HepG2 (cell line): Measurements from ENCODE around the gene BPIFB2. TPM values are rescaled to one million over a fixed set of nuclear protein-coding genes. Genes with fewer than 3 reads are reported as not detected.

Experiments used
- ATAC-seq: fragments of 200-7000 bp; cut with Tn5 transposase; 3 replicates; pipeline ENCODE4 v1.9.1; 2020; ENCODE audit warnings: mild to moderate bottlenecking, moderate library complexity
- BruUV-seq: library from RNA; stranded (reverse); fragments of 400-500 nt; replicated peaks from 2 replicates; lab custom pipeline; 2021; lab: Mats Ljungman, UMichigan
- CTCF ChIA-PET: fragments of 300-600 bp; formaldehyde crosslinking; extraction: SDS; loops from one replicate; lab custom pipeline; 2021; ENCODE audit warnings: low total read pairs, inconsistent platforms, low intra/inter-chr PET ratio; lab: Yijun Ruan, JAX
- POLR2A ChIA-PET: fragments of 350-600 bp; sonication (Branson Sonifier 250); formaldehyde crosslinking; loops from one replicate; lab custom pipeline; 2020; ENCODE audit warnings: antibody characterized with exemption, inconsistent platforms; lab: Yijun Ruan, JAX
- DNase-seq: peaks from one replicate; pipeline ENCODE4 v3.0.0-alpha.2; 2015; ENCODE audit warnings: low spot score
- FAIRE-seq: peaks from 3 replicates; lab custom pipeline; 2011; peaks lifted over from hg19 to GRCh38; lab: Jason Lieb, UNC
- H2AFZ ChIP-seq: one replicate; pipeline ENCODE4 v1.6.1; 2011; ENCODE audit warnings: low read length, inconsistent platforms
- H3K27ac ChIP-seq: fragments of 300-600 bp; 3 replicates; pipeline ENCODE4 v1.8.0; 2011; ENCODE audit warnings: mixed run types, mild to moderate bottlenecking, mixed read lengths, low read length, inconsistent platforms; ENCODE audit not compliant: insufficient read depth; ENCODE audit errors: extremely low read length
- H3K27me3 ChIP-seq, 2 experiments: fragments of 200-600 bp in 1 of 2; 2 replicates in 1 of 2; 3 replicates in 1 of 2; pipeline versions ENCODE4 v1.6.0 to v1.8.0; 2011; ENCODE audit warnings: low read length in 2 of 2, mild to moderate bottlenecking in 2 of 2, moderate library complexity in 2 of 2, inconsistent platforms in 1 of 2; ENCODE audit not compliant: insufficient read depth in 2 of 2, control insufficient read depth in 1 of 2
- H3K36me3 ChIP-seq, 2 experiments: fragments of 200-600 bp in 1 of 2; replicated peaks in 1 of 2; 2 replicates in 1 of 2; 3 replicates in 1 of 2; pipeline versions ENCODE4 v1.5.1 to v1.8.0; 2011; ENCODE audit warnings: low read length in 2 of 2, inconsistent platforms in 1 of 2; ENCODE audit not compliant: insufficient read depth in 2 of 2, control insufficient read depth in 1 of 2
- H3K4me1 ChIP-seq: 2 replicates; pipeline ENCODE4 v1.5.1; 2012; ENCODE audit warnings: low read length, inconsistent platforms; ENCODE audit not compliant: insufficient read depth
- H3K4me2 ChIP-seq: 2 replicates; pipeline ENCODE4 v1.6.0; 2011; ENCODE audit warnings: low read depth, low read length, inconsistent platforms
- H3K4me3 ChIP-seq, 3 experiments: fragments of 200-600 bp in 1 of 3; sonication (generic), shearing (Covaris generic) in 1 of 3; replicated peaks in 1 of 3; 2 replicates each; pipeline ENCODE4 v1.5.1; 2011 to 2016; ENCODE audit warnings: low read length in 3 of 3, inconsistent platforms in 2 of 3, low read depth in 2 of 3, mild to moderate bottlenecking in 2 of 3, control low read depth in 1 of 3, mixed read lengths in 1 of 3; ENCODE audit not compliant: insufficient read depth in 1 of 3
- H3K79me2 ChIP-seq: one replicate; pipeline ENCODE4 v1.6.1; 2011; ENCODE audit warnings: low read length, inconsistent platforms; ENCODE audit not compliant: insufficient read depth
- H3K9ac ChIP-seq: 2 replicates; pipeline ENCODE4 v1.6.0; 2011; ENCODE audit warnings: mild to moderate bottlenecking, low read depth, low read length, inconsistent platforms; ENCODE audit not compliant: insufficient read depth
- H3K9me3 ChIP-seq: 2 replicates; pipeline ENCODE4 v1.5.1; 2012; ENCODE audit warnings: mild to moderate bottlenecking, low read length
- H4K20me1 ChIP-seq: 2 replicates; pipeline ENCODE4 v1.6.0; 2011; ENCODE audit warnings: inconsistent platforms, mild to moderate bottlenecking, low read length, moderate library complexity; ENCODE audit not compliant: insufficient read depth
- GATA4 ChIP-seq: sonication (generic); IDR thresholded peaks from 2 replicates; pipeline ENCODE4 v1.6.1; 2016; ENCODE audit warnings: antibody characterized with exemption, low read depth, borderline replicate concordance
- HOXA9 ChIP-seq: sonication (generic); formaldehyde crosslinking; IDR thresholded peaks from 2 replicates; pipeline ENCODE4 v1.8.1; 2022; ENCODE audit warnings: missing genetic modification reagents, mild to moderate bottlenecking, moderate library complexity, borderline replicate concordance
- NFRKB ChIP-seq: fragments of 450-650 bp; IDR thresholded peaks from 2 replicates; pipeline ENCODE4 v1.6.1; 2017
- POLR2AphosphoS5 ChIP-seq: IDR thresholded peaks from 2 replicates; pipeline ENCODE4 v1.6.1; 2012; ENCODE audit warnings: low read depth, low read length
- THAP8 ChIP-seq: sonication (generic); formaldehyde crosslinking; IDR thresholded peaks from 2 replicates; pipeline ENCODE4 v1.5.1; 2020; ENCODE audit warnings: missing genetic modification reagents, mild to moderate bottlenecking, borderline replicate concordance
- ZNF569 ChIP-seq: sonication (generic); formaldehyde crosslinking; IDR thresholded peaks from 2 replicates; pipeline ENCODE4 v1.5.0; 2020; ENCODE audit warnings: mild to moderate bottlenecking, missing genetic modification reagents, moderate library complexity, borderline replicate concordance
- WGBS: methylation state at CpG from one replicate; pipeline ENCODE4 v1.1.6; 2017; ENCODE audit warnings: low lambda C conversion rate; 5-methylcytosine and 5-hydroxymethylcytosine counted together
- in situ Hi-C: cut with HindIII; loops from 2 replicates; pipeline ENCODE4 v1.10.0; 2017; ENCODE audit warnings: low pct_unique_long_range_greater_than_20kb; ENCODE audit not compliant: extremely low pct_ligation_motif_present
- intact Hi-C: fragments of 100-400 bp; cut with micrococcal nuclease; formaldehyde crosslinking; loops from one replicate; pipeline ENCODE4 v1.10.0; 2022; ENCODE audit not compliant: unreplicated experiment
- polyA plus RNA-seq, 8 experiments: library from polyadenylated mRNA; depleted of rRNA in 3 of 8; stranded (reverse) in 7 of 8; unstranded in 1 of 8; fragments of >200 nt; fragmentation: Illumina TruSeq in 4 of 8; extraction: Trizol in 4 of 8; gene quantifications; 2 replicates each; pipeline versions ENCODE4 v1.2.1 to v1.2.3, GENCODE V29; 2011 to 2016; ENCODE audit warnings: low read depth in 4 of 8, missing spikeins in 1 of 8, mixed read lengths in 1 of 8; ENCODE audit not compliant: insufficient read depth in 1 of 8
- total RNA-seq, 5 experiments: library from RNA; depleted of rRNA; stranded (reverse); fragments of >200 nt; fragmentation: Illumina TruSeq; extraction: Trizol; gene quantifications; 2 replicates each; pipeline ENCODE4 v1.2.3, GENCODE V29; 2016; ENCODE audit warnings: low read depth in 1 of 5

The BPIFB2 gene
- total and polyA plus RNA-seq, 2 of the 13 experiments (the other 11 are each of a cell fraction or from before 2014, with no cell fraction given) = 54.5 to 902 TPM

- no peaks in the 10 kb centered on the region for H3K4me1 ChIP-seq
- in situ Hi-C loops = no loop called here
- no peak overlapping the region for H3K9ac ChIP-seq
- ChIA-PET POLR2A (no interaction called here), CTCF (no interaction called here)
- H3K4me2 ChIP-seq = no peak overlapping the region
- no peak for FAIRE-seq
- no peak overlapping the region for H2AFZ ChIP-seq
- peaks cover 0 to 37% of the 10 kb centered on the region in 2 experiments; a peak in 4 of 5 replicates for H3K27me3 ChIP-seq
- no peak for TF ChIP-seq POLR2AphosphoS5
- TF ChIP-seq HOXA9 (CRISPR knock-in tag) = no peak
- TF ChIP-seq ZNF569 = no peak
- no peak for TF ChIP-seq GATA4
- no peak for TF ChIP-seq THAP8
- TF ChIP-seq, all 625 proteins: peak for 0
- 42% methylated on average over 8 of the region's 8 CpGs for WGBS
- Histone ChIP-seq H3K9me3 (peaks cover 13% of the 10 kb centered on the region), H3K36me3 (no peaks in the 10 kb centered on the region), H3K79me2 (no peaks in the 10 kb centered on the region), H3K4me3 (no peak overlapping the region), H3K27ac (no peak overlapping the region), H4K20me1 (no peaks in the 10 kb centered on the region)
- no TSS peak for BruUV-seq
- ATAC-seq (no peak), DNase-seq (no peak)
- intact Hi-C loops = no loop called here
These were observed 15.5 kb upstream of the BPIFB2 start for GRCh38 chr20:32991792-32992641.

GRCh38 chr20:32993496-32994050, 13.9 kb upstream of the BPIFB2 start:
- intact Hi-C loops = no loop called here
- Histone ChIP-seq H3K27ac (no peak overlapping the region), H4K20me1 (no peaks in the 10 kb centered on the region), H3K27me3 (peaks cover 0 to 44% of the 10 kb centered on the region in 2 experiments; a peak in 4 of 5 replicates), H3K4me1 (no peaks in the 10 kb centered on the region), H2AFZ (no peak overlapping the region), H3K9me3 (peaks cover 13% of the 10 kb centered on the region), H3K36me3 (no peaks in the 10 kb centered on the region), H3K79me2 (no peaks in the 10 kb centered on the region), H3K9ac (no peak overlapping the region), H3K4me3 (no peak overlapping the region), H3K4me2 (no peak overlapping the region)
- ChIA-PET POLR2A (no interaction called here), CTCF (no interaction called here)
- no peak for TF ChIP-seq NFRKB
- ATAC-seq = no peak
- BruUV-seq = no TSS peak
- in situ Hi-C loops = no loop called here
- WGBS = 19% methylated on average over 8 of the region's 8 CpGs
- no peak for DNase-seq
- no peak for FAIRE-seq
